ENCODE results near the gene ZFAND2A. TPM values are rescaled to one million over a fixed set of nuclear protein-coding genes. Genes with fewer than 3 reads are reported as not detected.
A peak's percentile ranks its signal among the peaks of the same experiment; 100 is the strongest.

ZFAND2A gene
- total and polyA plus RNA-seq, 11 donors: 5.6 to 25.6 (median 9.9) TPM

DNA sequence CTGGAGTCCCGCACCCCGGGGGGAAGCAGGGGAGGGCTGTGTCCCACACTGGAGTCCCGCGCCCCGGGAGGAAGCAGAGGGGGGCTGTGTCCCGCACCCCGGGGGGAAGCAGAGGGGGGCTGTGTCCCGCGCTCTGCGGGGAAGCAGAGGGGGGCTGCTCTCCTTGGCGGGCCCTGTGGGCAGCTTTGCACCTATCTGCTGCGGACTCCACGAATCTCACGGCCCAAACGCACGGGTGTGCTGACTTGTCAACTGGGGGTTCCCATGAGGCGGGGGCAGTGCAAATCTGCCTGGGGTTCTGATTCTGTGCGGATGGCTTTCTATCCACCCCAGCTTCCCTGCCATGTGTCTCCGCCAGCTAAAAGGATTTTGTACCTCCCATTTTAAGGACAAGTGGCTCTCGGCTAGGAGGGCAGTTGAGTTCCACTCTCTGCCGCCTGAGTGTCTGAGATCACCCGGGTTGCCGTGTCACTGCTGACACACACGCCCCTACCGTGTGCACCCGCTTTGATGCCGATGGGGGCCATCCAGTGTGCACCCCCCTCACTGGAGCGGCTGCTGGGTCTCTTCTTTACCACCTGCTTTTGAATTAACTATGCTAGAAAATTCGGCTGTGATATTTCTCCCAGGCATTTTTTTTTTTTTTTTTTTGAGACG, 51.6 kb downstream of the ZFAND2A start:
- Histone ChIP-seq H3K27ac (no peak overlapping the region), H3K4me3 (no peak overlapping the region), H3K27me3 (no peaks in the 10 kb centered on the region), H3K4me1 (peaks cover 0 to 19% (median 0%) of the 10 kb centered on the region in 12 donors), H3K36me3 (no peaks in the 10 kb centered on the region), H3K9me3 (no peaks in the 10 kb centered on the region)
- no peak for ATAC-seq
- TF ChIP-seq, protein P1, sequence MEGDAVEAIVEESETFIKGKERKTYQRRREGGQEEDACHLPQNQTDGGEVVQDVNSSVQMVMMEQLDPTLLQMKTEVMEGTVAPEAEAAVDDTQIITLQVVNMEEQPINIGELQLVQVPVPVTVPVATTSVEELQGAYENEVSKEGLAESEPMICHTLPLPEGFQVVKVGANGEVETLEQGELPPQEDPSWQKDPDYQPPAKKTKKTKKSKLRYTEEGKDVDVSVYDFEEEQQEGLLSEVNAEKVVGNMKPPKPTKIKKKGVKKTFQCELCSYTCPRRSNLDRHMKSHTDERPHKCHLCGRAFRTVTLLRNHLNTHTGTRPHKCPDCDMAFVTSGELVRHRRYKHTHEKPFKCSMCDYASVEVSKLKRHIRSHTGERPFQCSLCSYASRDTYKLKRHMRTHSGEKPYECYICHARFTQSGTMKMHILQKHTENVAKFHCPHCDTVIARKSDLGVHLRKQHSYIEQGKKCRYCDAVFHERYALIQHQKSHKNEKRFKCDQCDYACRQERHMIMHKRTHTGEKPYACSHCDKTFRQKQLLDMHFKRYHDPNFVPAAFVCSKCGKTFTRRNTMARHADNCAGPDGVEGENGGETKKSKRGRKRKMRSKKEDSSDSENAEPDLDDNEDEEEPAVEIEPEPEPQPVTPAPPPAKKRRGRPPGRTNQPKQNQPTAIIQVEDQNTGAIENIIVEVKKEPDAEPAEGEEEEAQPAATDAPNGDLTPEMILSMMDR (IDR thresholded peaks at IDR 0.05): no peak
- no peak for TF ChIP-seq POLR2A (IDR thresholded peaks at IDR 0.05)
- WGBS, 4 donors: 79 to 81% (median 81%) methylated on average over 25 to 30 of the region's 30 CpGs
- intact Hi-C loops (cut with DNase I): no loop called here
- DNase-seq: peak in 1 of 5 donors; percentile 9

DNA sequence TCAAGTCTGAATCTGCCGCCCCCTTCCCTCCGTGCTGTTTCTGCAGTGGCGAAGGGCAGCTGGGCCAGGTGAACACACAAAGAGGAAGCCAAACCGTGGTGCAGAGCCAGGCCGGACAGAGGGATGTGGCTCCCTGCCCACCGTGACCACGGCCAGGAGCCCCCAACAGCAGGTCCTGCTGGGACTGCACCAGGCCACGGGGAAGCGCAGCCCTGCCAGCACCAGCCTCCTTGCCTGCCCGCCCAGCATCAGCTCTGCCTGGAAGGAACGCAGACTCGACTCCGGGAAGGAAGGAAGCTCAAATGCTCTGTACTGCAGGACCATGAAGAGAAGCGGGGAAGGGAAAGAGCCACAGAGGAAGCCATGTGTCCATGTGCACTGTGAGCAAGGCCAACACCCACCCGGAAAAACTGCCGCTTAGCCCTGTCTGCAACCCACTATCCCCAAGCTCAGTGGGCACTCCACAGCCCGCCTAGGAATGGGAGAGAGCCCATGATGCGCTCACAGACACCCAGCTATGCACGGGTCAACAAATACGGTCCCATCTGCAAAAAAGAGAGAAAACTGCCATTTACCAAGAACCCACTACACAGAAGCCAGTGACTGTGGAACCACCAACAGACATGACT, 53.1 kb downstream of the ZFAND2A start:
- TF ChIP-seq POLR2A (IDR thresholded peaks at IDR 0.05): no peak
- TF ChIP-seq, protein P1 (IDR thresholded peaks at IDR 0.05): no peak
- Histone ChIP-seq H3K36me3 (no peaks in the 10 kb centered on the region), H3K4me3 (no peak overlapping the region), H3K27ac (no peak overlapping the region), H3K9me3 (no peaks in the 10 kb centered on the region), H3K4me1 (peaks cover 0 to 16% (median 0%) of the 10 kb centered on the region in 12 donors), H3K27me3 (no peaks in the 10 kb centered on the region)
- ATAC-seq (no peak), DNase-seq (no peak)
- intact Hi-C loops (cut with DNase I): no loop called here
- WGBS, 4 donors: 60 to 71% (median 65%) methylated on average over 17 to 20 of the region's 20 CpGs

DNA sequence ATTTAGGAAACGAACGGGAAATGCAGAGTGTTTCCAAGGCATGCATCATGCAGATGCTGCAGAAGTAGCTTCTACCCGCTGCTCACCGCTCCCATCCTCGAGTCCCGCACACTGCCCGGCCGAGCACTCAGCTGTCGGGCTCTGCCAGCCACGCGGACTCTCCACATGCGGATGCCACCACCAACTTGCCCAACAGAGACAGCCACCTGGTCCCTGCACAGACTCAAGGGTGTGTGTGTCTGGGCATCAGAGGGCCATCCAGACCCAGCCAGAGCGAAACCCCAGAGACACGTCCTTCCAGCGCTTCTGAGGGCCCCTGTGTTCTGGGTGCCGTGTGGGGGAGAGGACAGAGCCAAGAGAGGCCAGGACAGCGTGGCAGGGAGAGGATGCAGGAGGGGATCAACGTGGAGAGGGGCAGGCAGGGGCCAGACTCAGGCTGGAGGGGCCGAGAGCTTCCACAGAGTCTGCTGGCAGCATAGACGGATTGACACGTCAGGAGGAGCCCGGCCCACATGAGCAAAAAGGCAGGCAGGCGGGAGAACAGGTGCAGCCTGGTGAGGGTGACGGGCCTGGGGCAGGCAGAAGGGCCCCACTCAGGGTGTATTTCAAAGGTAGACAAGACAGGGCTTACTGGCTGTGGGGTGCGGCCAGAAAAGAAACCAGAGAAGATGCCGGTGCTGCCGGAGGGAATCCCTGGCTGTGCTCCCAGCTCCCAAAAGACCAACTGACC, 53.8 kb downstream of the ZFAND2A start:
- intact Hi-C loops (cut with DNase I): no loop called here
- H3K4me3 ChIP-seq: no peak overlapping the region
- H3K27me3 ChIP-seq: no peaks in the 10 kb centered on the region
- peak in 2 of 4 donors; percentile 6 to 13 for ATAC-seq
- TF ChIP-seq, protein P1 (IDR thresholded peaks at IDR 0.05): no peak
- H3K4me1 ChIP-seq: peaks cover 0 to 12% (median 0%) of the 10 kb centered on the region in 12 donors
- no peaks in the 10 kb centered on the region for H3K36me3 ChIP-seq
- DNase-seq: no peak
- H3K9me3 ChIP-seq: no peaks in the 10 kb centered on the region
- no peak overlapping the region for H3K27ac ChIP-seq
- WGBS, 4 donors: 84 to 87% (median 86%) methylated on average over 25 to 27 of the region's 27 CpGs

DNA sequence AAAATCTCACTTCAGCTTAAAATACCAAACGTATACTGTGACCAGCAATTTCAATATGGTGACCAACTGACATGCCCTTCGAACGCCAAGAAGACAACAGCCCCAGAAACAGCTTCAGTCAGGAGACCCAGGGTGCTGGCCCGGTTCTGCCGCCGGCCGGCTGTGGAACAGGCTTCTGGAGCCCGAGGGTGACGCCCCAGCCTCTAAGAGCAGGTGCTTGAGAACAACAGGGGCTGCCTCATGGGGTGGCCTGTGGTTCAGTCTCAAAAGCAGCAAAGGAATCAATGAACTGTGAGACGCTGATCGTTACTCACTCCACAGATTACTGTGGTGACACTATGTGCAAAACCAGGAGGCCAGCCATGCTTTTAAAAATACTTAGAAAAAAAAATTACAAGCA, 54.8 kb downstream of the ZFAND2A start:
- no peaks in the 10 kb centered on the region for H3K9me3 ChIP-seq
- no peaks in the 10 kb centered on the region for H3K27me3 ChIP-seq
- TF ChIP-seq POLR2A (IDR thresholded peaks at IDR 0.05): no peak
- TF ChIP-seq, protein P1 (IDR thresholded peaks at IDR 0.05): no peak
- H3K36me3 ChIP-seq: no peaks in the 10 kb centered on the region
- 89 to 93% (median 91%) methylated on average over 11 of the region's 11 CpGs for WGBS, 4 donors
- intact Hi-C loops (cut with DNase I): no loop called here
- no peak for ATAC-seq
- DNase-seq: no peak
- H3K4me1 ChIP-seq: peaks cover 0 to 9% (median 0%) of the 10 kb centered on the region in 12 donors
- peak overlapping the region in 4 of 12 donors; percentile 18 to 60 (median 38) for H3K27ac ChIP-seq
- no peak overlapping the region for H3K4me3 ChIP-seq

All from heart left ventricle (tissue), 16 donors.